CD14-positive monocyte (primary cell): ENCODE results near the gene NPIPB12. TPM values are rescaled to one million over a fixed set of nuclear protein-coding genes. Genes with fewer than 3 reads are reported as not detected.
A peak's percentile ranks its signal among the peaks of the same experiment; 100 is the strongest.
"Not testable (repeated sequence)": the region's sequence is repeated elsewhere in the genome, so short reads cannot be mapped to it uniquely, and the experiment has no call there.

Experiments used
- DNase-seq, 3 donors: peaks; one replicate each; pipeline ENCODE4 v3.0.0-alpha.2; 2011 to 2022
- H2AFZ ChIP-seq: 2 replicates; pipeline ENCODE4 v1.6.0; 2012; ENCODE audit warnings: mild to moderate bottlenecking, low read depth, low read length, inconsistent platforms; ENCODE audit not compliant: insufficient read depth, poor library complexity, severe bottlenecking
- H3K27ac ChIP-seq, 2 donors: 1 replicate in 1 of 2; 2 replicates in 1 of 2; pipeline ENCODE4 v1.5.1; 2012 to 2013; ENCODE audit warnings: low read length in 2 of 2, control low read depth in 1 of 2, inconsistent platforms in 1 of 2, low read depth in 1 of 2, mild to moderate bottlenecking in 1 of 2
- H3K27me3 ChIP-seq, 2 donors: one replicate each; pipeline versions ENCODE4 v1.6.0 to v1.6.1; 2011 to 2013; ENCODE audit warnings: low read length in 2 of 2; ENCODE audit not compliant: control insufficient read depth in 2 of 2, insufficient read depth in 2 of 2
- H3K36me3 ChIP-seq, 2 donors: replicated peaks in 1 of 2; 1 replicate in 1 of 2; 2 replicates in 1 of 2; pipeline versions ENCODE4 v1.5.1 to v1.6.1; 2012 to 2013; ENCODE audit warnings: low read length in 2 of 2, control low read depth in 1 of 2, inconsistent platforms in 1 of 2, mild to moderate bottlenecking in 1 of 2; ENCODE audit not compliant: insufficient read depth in 2 of 2, control insufficient read depth in 1 of 2
- H3K4me1 ChIP-seq, 2 donors: 1 replicate in 1 of 2; 2 replicates in 1 of 2; pipeline versions ENCODE4 v1.5.1 to v1.6.1; 2012 to 2013; ENCODE audit warnings: low read length in 2 of 2, control low read depth in 1 of 2, inconsistent platforms in 1 of 2, mild to moderate bottlenecking in 1 of 2, moderate library complexity in 1 of 2; ENCODE audit not compliant: insufficient read depth in 2 of 2, control insufficient read depth in 1 of 2
- H3K4me2 ChIP-seq: replicated peaks from 2 replicates; pipeline ENCODE3; 2012; ENCODE audit warnings: low read length, moderate library complexity, mild to moderate bottlenecking; ENCODE audit not compliant: poor library complexity, severe bottlenecking; ENCODE audit errors: extremely low read depth
- H3K4me3 ChIP-seq, 3 experiments: fragments of 200-600 bp in 1 of 3; sonication (generic) in 1 of 3; replicated peaks in 1 of 3; 1 replicate in 2 of 3; 2 replicates in 1 of 3; pipeline ENCODE4 v1.5.1; 2011 to 2013; ENCODE audit warnings: low read length in 3 of 3, mild to moderate bottlenecking in 3 of 3, control low read depth in 2 of 3, low read depth in 2 of 3, inconsistent platforms in 1 of 3, moderate library complexity in 1 of 3
- H3K79me2 ChIP-seq: 2 replicates; pipeline ENCODE4 v1.6.0; 2012; ENCODE audit warnings: mild to moderate bottlenecking, control low read depth, inconsistent platforms, low read length, moderate library complexity; ENCODE audit not compliant: insufficient read depth
- H3K9ac ChIP-seq: 2 replicates; pipeline ENCODE4 v1.6.0; 2017; ENCODE audit warnings: low read length, mild to moderate bottlenecking; ENCODE audit not compliant: insufficient read depth, poor library complexity, severe bottlenecking
- H3K9me3 ChIP-seq, 2 donors: replicated peaks in 1 of 2; 1 replicate in 1 of 2; 2 replicates in 1 of 2; pipeline versions ENCODE4 v1.5.1 to v1.6.1; 2012 to 2013; ENCODE audit warnings: low read length in 2 of 2, control low read depth in 1 of 2; ENCODE audit not compliant: control insufficient read depth in 1 of 2, insufficient read depth in 1 of 2
- H4K20me1 ChIP-seq: 2 replicates; pipeline ENCODE4 v1.6.0; 2012; ENCODE audit warnings: mild to moderate bottlenecking, low read length, control low read depth, moderate library complexity; ENCODE audit not compliant: insufficient read depth
- H3K27ac Mint-ChIP-seq, 7 donors: one replicate each; pipeline ENCODE4 v1.8.0; 2020; ENCODE audit warnings: mild to moderate bottlenecking in 7 of 7, mixed read lengths in 7 of 7, moderate library complexity in 6 of 7, inconsistent platforms in 2 of 7
- H3K27me3 Mint-ChIP-seq, 3 donors: one replicate each; pipeline ENCODE4 v1.8.0; 2021 to 2022; ENCODE audit warnings: low read depth in 3 of 3, mild to moderate bottlenecking in 3 of 3, mixed read lengths in 3 of 3, moderate library complexity in 3 of 3, inconsistent platforms in 1 of 3
- H3K36me3 Mint-ChIP-seq, 2 donors: one replicate each; pipeline ENCODE4 v1.8.0; 2020; ENCODE audit warnings: mixed read lengths in 2 of 2, inconsistent platforms in 1 of 2, mild to moderate bottlenecking in 1 of 2
- H3K4me1 Mint-ChIP-seq: one replicate; pipeline ENCODE4 v1.8.0; 2020; ENCODE audit warnings: mild to moderate bottlenecking, mixed read lengths
- H3K4me3 Mint-ChIP-seq, 2 donors: one replicate each; pipeline ENCODE4 v1.8.0; 2020; ENCODE audit warnings: mild to moderate bottlenecking in 2 of 2, mixed read lengths in 2 of 2, moderate library complexity in 1 of 2
- H3K9me3 Mint-ChIP-seq, 7 donors: one replicate each; pipeline ENCODE4 v1.8.0; 2020 to 2022; ENCODE audit warnings: mixed read lengths in 7 of 7, mild to moderate bottlenecking in 6 of 7, moderate library complexity in 6 of 7, inconsistent platforms in 2 of 7
- WGBS: methylation state at CpG from one replicate; pipeline ENCODE4 v1.1.5; 2013; ENCODE audit warnings: missing lambda C conversion rate; ENCODE audit not compliant: insufficient coverage; 5-methylcytosine and 5-hydroxymethylcytosine counted together
- intact Hi-C, 2 donors: fragments of 100-400 bp; cut with micrococcal nuclease; formaldehyde crosslinking; loops; one replicate each; pipeline versions ENCODE4 v1.15.0 to v1.15.1; 2023
- polyA plus RNA-seq, 3 donors: library from polyadenylated mRNA; depleted of rRNA in 1 of 3; unstranded in 2 of 3; stranded (reverse) in 1 of 3; fragments of 300-500 nt in 2 of 3; fragments of >200 nt in 1 of 3; fragmentation: Illumina TruSeq in 2 of 3; gene quantifications; 1 replicate in 2 of 3; 2 replicates in 1 of 3; pipeline ENCODE4 v1.2.3, GENCODE V29; 2012 to 2021

Gene NPIPB12
- polyA plus RNA-seq, 3 donors = 0.28 to 149 (median 0.46) TPM

DNA sequence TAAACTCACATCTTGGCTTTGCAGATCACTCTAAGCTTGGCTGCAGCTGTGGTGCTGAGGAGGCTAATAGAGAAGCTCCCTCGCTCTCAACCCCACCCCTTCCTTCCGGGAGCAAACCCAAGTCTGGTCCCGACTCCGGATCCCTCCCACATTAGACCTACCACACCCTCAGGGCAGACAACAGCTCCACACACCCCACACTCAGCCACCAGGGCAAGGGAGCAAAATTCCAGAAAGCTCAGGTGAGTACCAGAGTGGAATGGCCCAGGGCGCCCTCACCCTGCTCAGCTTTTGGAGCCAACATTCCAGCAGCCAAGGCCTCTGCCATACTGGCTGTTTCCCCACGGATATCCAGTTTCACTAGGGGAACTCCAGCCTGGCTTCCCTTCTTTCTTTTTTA lies 36.5 kb downstream of the NPIPB12 start:
- H3K4me2 ChIP-seq, H3K9me3 ChIP-seq, DNase-seq, H3K36me3 ChIP-seq, H3K36me3 Mint-ChIP-seq, H3K4me1 Mint-ChIP-seq, H3K9ac ChIP-seq, H2AFZ ChIP-seq, H3K27me3 Mint-ChIP-seq, H3K27me3 ChIP-seq, H3K79me2 ChIP-seq, intact Hi-C loops, H4K20me1 ChIP-seq, H3K4me1 ChIP-seq, H3K9me3 Mint-ChIP-seq: not testable (repeated sequence)
- Histone ChIP-seq H3K27ac (peak overlapping the region in 1 of 2 donors; percentile 38), H3K4me3 (peak overlapping the region in 2 of 3 experiments; percentile 9 to 51)
- no CpG with 5 or more reads among the region's 6 CpGs for WGBS
- Mint-ChIP-seq H3K27ac (peak overlapping the region in 4 of 7 donors; percentile 6 to 84 (median 58)), H3K4me3 (peak overlapping the region; percentile 37 to 55)

DNA sequence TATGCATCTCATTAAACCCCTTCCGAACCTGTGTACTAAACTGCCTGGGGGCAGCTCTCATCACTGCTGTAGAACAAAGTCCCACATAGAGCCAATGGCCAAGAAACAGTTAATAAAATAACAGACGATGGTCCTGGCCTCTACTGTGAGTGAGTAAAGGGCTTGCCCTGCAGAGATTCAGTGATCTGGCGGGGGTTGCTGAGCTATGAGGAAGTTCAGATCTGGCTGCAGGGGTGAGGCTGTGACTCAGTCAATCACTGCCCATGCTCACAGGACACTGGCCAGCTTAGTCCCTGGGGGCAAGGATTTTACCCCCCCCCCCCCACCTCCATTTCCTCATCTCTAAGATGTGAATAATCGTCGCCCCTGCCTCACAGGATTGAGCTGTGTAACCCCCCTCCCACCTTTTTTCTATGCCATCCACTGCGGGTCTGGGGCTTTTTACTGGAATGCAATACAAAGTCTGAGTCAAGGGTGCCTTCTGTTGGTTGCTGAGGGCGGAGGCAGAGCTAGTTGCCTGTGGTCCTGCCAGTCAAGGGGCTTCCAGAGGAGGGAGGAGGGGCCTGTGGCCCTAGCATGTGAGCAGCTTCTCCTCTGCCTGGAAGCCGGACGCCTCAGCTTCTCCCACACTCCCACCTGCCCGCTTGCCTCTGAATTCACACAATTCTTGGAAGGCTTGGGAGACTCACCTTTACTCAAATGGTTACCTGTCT lies 38.4 kb downstream of the NPIPB12 start:
- H3K4me1 ChIP-seq, H3K27me3 Mint-ChIP-seq, intact Hi-C loops: not testable (repeated sequence)

DNA sequence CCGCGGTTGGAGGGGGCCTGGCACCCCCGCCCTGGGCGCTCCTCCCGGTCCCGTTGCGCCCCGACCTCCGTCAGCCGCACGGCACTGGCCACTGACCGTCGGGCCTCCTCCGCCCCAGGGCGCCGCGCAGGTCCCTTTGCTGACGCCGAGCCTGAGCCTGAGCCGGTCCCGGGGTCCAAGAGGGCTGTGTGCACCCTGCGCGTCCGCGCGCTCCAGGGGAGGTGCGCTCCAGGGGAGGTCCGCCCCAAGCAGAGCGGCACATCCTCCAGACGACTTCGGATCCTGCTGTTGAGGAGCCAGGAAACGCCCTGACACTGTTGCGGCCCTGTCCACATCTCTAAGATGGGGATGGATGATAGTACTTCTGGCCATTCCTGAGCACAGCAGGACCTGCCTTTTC lies 39.3 kb downstream of the NPIPB12 start:
- DNase-seq, H2AFZ ChIP-seq, H3K4me3 Mint-ChIP-seq, H3K27me3 ChIP-seq, H3K4me3 ChIP-seq, H3K79me2 ChIP-seq, intact Hi-C loops, H3K27ac ChIP-seq, H3K4me1 Mint-ChIP-seq, H3K27ac Mint-ChIP-seq, H3K36me3 ChIP-seq, H3K9me3 Mint-ChIP-seq, H4K20me1 ChIP-seq, H3K9ac ChIP-seq, H3K4me1 ChIP-seq, H3K27me3 Mint-ChIP-seq, H3K9me3 ChIP-seq, H3K4me2 ChIP-seq, H3K36me3 Mint-ChIP-seq: not testable (repeated sequence)
- WGBS = no CpG with 5 or more reads among the region's 33 CpGs

More for the DNA sequence above, 38.4 kb downstream of the NPIPB12 start:
- H3K4me1 Mint-ChIP-seq, H3K4me3 ChIP-seq, H3K9ac ChIP-seq, DNase-seq, H3K4me3 Mint-ChIP-seq, H3K36me3 Mint-ChIP-seq, H3K79me2 ChIP-seq, H3K36me3 ChIP-seq, H3K4me2 ChIP-seq, H3K9me3 Mint-ChIP-seq, H2AFZ ChIP-seq, H3K9me3 ChIP-seq, H4K20me1 ChIP-seq, H3K27ac ChIP-seq, H3K27me3 ChIP-seq: not testable (repeated sequence)
- peak overlapping the region in 1 of 7 donors; percentile 68 for H3K27ac Mint-ChIP-seq
- WGBS = no CpG with 5 or more reads among the region's 10 CpGs

DNA sequence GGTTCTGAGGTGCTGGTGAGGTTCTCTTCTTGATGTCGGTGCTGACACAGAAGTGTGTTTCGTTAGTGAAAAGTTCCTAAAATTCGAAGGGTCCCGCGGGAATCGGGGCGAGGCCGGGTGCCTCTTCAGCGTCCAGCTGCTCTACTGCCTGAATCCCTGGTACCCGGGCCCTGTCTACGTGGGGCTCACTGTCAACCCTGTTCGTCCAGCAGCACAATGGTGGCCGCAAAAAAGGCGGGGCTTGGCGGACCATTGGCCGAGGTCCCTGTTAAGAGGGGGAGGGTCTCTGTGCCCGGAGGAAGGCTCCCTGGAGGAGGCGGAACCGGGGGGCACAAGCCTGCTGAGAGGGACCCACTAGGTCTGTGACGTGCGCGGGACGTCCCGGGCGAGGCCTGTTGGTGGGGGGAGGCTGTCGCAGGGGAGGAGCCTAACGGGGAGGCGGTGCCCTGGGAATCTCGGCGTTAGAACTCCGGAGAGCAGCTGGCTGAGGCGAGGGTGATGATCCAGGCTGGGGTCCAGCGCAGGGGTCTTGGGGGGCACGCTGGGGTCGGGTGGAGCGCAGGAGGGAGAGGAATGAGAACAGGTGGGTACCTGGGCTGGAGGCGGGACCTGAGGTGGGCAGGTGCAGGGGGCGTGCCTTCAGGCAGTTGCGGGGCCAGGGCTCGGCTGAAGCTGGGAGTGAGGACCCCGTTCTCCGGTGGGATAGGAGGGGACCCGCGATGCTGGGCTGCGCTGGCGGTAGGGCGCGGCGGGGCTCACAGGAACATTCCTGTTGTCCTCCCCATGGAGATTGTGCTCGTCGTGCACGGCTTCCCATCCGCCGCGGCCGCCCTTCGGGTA lies 40.0 kb downstream of the NPIPB12 start:
- H3K36me3 ChIP-seq, H3K36me3 Mint-ChIP-seq, intact Hi-C loops, H3K4me3 Mint-ChIP-seq, H4K20me1 ChIP-seq, H3K4me2 ChIP-seq, H3K27me3 ChIP-seq, H3K27ac ChIP-seq, H2AFZ ChIP-seq, H3K4me3 ChIP-seq, H3K79me2 ChIP-seq, H3K9me3 Mint-ChIP-seq, DNase-seq, H3K4me1 Mint-ChIP-seq, H3K9ac ChIP-seq, H3K27me3 Mint-ChIP-seq, H3K4me1 ChIP-seq, H3K27ac Mint-ChIP-seq, H3K9me3 ChIP-seq: not testable (repeated sequence)
- WGBS = no CpG with 5 or more reads among the region's 57 CpGs
